AG10803 (cell line): ENCODE data around the gene IZUMO2.

Experiments
- DNase-seq: peaks from one replicate; pipeline ENCODE4 v3.0.0; 2010; ENCODE audit warnings: low read depth
- H3K4me3 ChIP-seq: 2 replicates; pipeline ENCODE4 v1.5.1; 2011; ENCODE audit warnings: mild to moderate bottlenecking, low read length, control low read depth
- CTCF ChIP-seq: conservative IDR thresholded peaks from 2 replicates; pipeline ENCODE4 v1.5.1; 2011; ENCODE audit warnings: mild to moderate bottlenecking, low read length, control low read depth, inconsistent platforms

IZUMO2 gene

GRCh38 chr19:50204081-50204428 lies 41.0 kb upstream of the IZUMO2 start:
- no peak for TF ChIP-seq CTCF
- no peak overlapping the region for H3K4me3 ChIP-seq
- DNase-seq = no peak

- H3K4me3 ChIP-seq = no peak within 1 kb of the TSS
- no peak for TF ChIP-seq CTCF
- peak; percentile 5 for DNase-seq
Measured at GRCh38 chr19:50203281-50204080, 40.4 kb upstream of the IZUMO2 start, which contains the start of gene MYH14. Gene MYH14, plus strand, starts transcription at chr19:50203622. Its CDS starts 6,744 bp downstream, at chr19:50210366.

- no peak overlapping the region for H3K4me3 ChIP-seq
- TF ChIP-seq CTCF = no peak
- no peak for DNase-seq
Measured at GRCh38 chr19:50202962-50203280, 39.8 kb upstream of the IZUMO2 start.

- no peak for DNase-seq
- H3K4me3 ChIP-seq = no peak overlapping the region
- TF ChIP-seq CTCF = no peak
Measured at GRCh38 chr19:50202386-50202785, 39.3 kb upstream of the IZUMO2 start.

GRCh38 chr19:50199259-50199555 lies 36.1 kb upstream of the IZUMO2 start:
- DNase-seq = no peak
- H3K4me3 ChIP-seq = no peak overlapping the region
- TF ChIP-seq CTCF = no peak

GRCh38 chr19:50198431-50199258 lies 35.6 kb upstream of the IZUMO2 start:
- DNase-seq = no peak
- no peak overlapping the region for H3K4me3 ChIP-seq
- no peak for TF ChIP-seq CTCF

- TF ChIP-seq CTCF = no peak
- no peak for DNase-seq
- no peak overlapping the region for H3K4me3 ChIP-seq
Measured at GRCh38 chr19:50197348-50197747, 34.3 kb upstream of the IZUMO2 start.
